Activated gamma-delta T cell (primary cell): ENCODE measurements around the gene SIN3B.
"Not testable (repeated sequence)": the region's sequence is repeated elsewhere in the genome, so short reads cannot be mapped to it uniquely, and the experiment has no call there.

Experiments
- DNase-seq: peaks from one replicate; lab custom pipeline; 2025; lab: John Stamatoyannopoulos, UW
- total RNA-seq, 2 donors: gene quantifications; one replicate each; lab custom pipeline; 2026; lab: John Stamatoyannopoulos, UW

SIN3B gene
- total RNA-seq = 73.4 to 88.3 reads per million in 2 donors

GRCh38 chr19:16829010-16829821 is at the start of gene SIN3B:
SIN3B (plus strand) TSS chr19:16829398; CDS start chr19:16829421, 23 bp downstream.
- peak; percentile 80 for DNase-seq

GRCh38 chr19:16779539-16780163 is 49.5 kb upstream of the SIN3B start:
- no peak for DNase-seq

GRCh38 chr19:16782719-16783118 is 46.5 kb upstream of the SIN3B start:
- DNase-seq = no peak

GRCh38 chr19:16788479-16788878 is 40.7 kb upstream of the SIN3B start:
- no peak for DNase-seq

- DNase-seq = no peak
These were observed 40.0 kb upstream of the SIN3B start for GRCh38 chr19:16789238-16789637.

GRCh38 chr19:16790051-16790450 is 39.1 kb upstream of the SIN3B start:
- DNase-seq = no peak

- no peak for DNase-seq
These were observed 37.3 kb upstream of the SIN3B start for GRCh38 chr19:16791942-16792341.

GRCh38 chr19:16794456-16795441 is 34.4 kb upstream of the SIN3B start:
- DNase-seq = no peak

GRCh38 chr19:16795731-16796130 is 33.5 kb upstream of the SIN3B start:
- DNase-seq = no peak

GRCh38 chr19:16797876-16798275 is 31.3 kb upstream of the SIN3B start:
- no peak for DNase-seq

- not testable (repeated sequence) for DNase-seq
These were observed 30.9 kb upstream of the SIN3B start for GRCh38 chr19:16798326-16798725.

GRCh38 chr19:16799740-16800139 is 29.5 kb upstream of the SIN3B start:
- DNase-seq = no peak

- DNase-seq = no peak
These were observed 27.6 kb upstream of the SIN3B start for GRCh38 chr19:16801600-16802013.

GRCh38 chr19:16804176-16804575 is 25.0 kb upstream of the SIN3B start:
- no peak for DNase-seq

- DNase-seq = no peak
These were observed 21.5 kb upstream of the SIN3B start for GRCh38 chr19:16807549-16808284.

GRCh38 chr19:16814526-16815100 is 14.6 kb upstream of the SIN3B start:
- no peak for DNase-seq

- DNase-seq = no peak
These were observed 9.1 kb upstream of the SIN3B start for GRCh38 chr19:16820056-16820455.

- DNase-seq = no peak
These were observed 8.1 kb upstream of the SIN3B start for GRCh38 chr19:16821081-16821480.

- DNase-seq = no peak
These were observed 6.5 kb upstream of the SIN3B start for GRCh38 chr19:16822648-16823047.

- no peak for DNase-seq
These were observed 4.4 kb upstream of the SIN3B start for GRCh38 chr19:16824658-16825311.
